ENCODE measurements around the gene BMP5. TPM values are rescaled to one million over a fixed set of nuclear protein-coding genes. Genes with fewer than 3 reads are reported as not detected.

BMP5 gene
- polyA plus RNA-seq, 1 donor from 2014 or later: 0.14 TPM

DNA sequence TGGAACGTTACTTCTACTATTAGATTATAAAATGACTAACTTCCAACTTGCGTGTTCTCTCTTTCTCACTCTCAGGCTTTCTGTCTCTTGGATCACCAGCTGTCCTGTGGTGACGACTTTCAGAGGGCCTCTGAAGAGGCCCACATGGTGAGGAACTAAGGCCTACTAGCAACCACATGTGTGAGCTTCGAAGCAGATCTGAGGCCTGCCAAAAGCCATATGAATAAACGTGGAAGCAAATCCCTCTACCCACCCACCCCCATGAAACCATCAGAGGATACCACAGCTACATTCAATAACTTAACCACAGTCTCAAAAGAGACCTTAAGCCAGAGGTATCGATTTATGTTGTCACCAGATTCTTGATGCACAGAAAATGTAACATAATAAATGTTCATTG, 13.5 kb upstream of the BMP5 start:
- Histone ChIP-seq H4K20me1 (ENCODE audit: insufficient read depth) (no peaks in the 10 kb centered on the region), H3K36me3 (ENCODE audit: insufficient read depth, low read length) (no peaks in the 10 kb centered on the region), H3K9me3 (ENCODE audit: low read length) (no peaks in the 10 kb centered on the region), H3K27ac (ENCODE audit: low read length) (no peak overlapping the region), H3F3A (ENCODE audit: insufficient read depth, low read length, poor library complexity, severe bottlenecking) (no peaks in the 10 kb centered on the region), H3K4me2 (ENCODE audit: low read length) (no peak overlapping the region), H3K27me3 (ENCODE audit: insufficient read depth, low read depth, low read length) (no peaks in the 10 kb centered on the region), H3K79me2 (replicated peaks; ENCODE audit: insufficient read depth, low read length) (no peaks in the 10 kb centered on the region), H3K9me2 (ENCODE audit: insufficient read depth, low read length) (no peaks in the 10 kb centered on the region), H3K4me3 (ENCODE audit: low read length) (no peak overlapping the region), H2AFZ (ENCODE audit: low read depth, low read length) (no peak overlapping the region), H3K9ac (ENCODE audit: low read length) (no peak overlapping the region)
- TF ChIP-seq TAF1 (IDR thresholded peaks at IDR 0.05; ENCODE audit: low read depth) (no peak), SMC3 (conservative IDR thresholded peaks at IDR 0.05; ENCODE audit: poor library complexity) (no peak), EP300 (conservative IDR thresholded peaks at IDR 0.05; ENCODE audit: poor library complexity, severe bottlenecking) (no peak), MXI1 (conservative IDR thresholded peaks at IDR 0.05; ENCODE audit: poor library complexity, severe bottlenecking) (no peak), EZH2 (IDR thresholded peaks at IDR 0.05; ENCODE audit: borderline replicate concordance, insufficient read depth, low read length, poor library complexity, severe bottlenecking) (no peak), POLR2AphosphoS5 (IDR thresholded peaks at IDR 0.05) (no peak), RAD21 (conservative IDR thresholded peaks at IDR 0.05) (no peak)
- TF ChIP-seq, protein P1, sequence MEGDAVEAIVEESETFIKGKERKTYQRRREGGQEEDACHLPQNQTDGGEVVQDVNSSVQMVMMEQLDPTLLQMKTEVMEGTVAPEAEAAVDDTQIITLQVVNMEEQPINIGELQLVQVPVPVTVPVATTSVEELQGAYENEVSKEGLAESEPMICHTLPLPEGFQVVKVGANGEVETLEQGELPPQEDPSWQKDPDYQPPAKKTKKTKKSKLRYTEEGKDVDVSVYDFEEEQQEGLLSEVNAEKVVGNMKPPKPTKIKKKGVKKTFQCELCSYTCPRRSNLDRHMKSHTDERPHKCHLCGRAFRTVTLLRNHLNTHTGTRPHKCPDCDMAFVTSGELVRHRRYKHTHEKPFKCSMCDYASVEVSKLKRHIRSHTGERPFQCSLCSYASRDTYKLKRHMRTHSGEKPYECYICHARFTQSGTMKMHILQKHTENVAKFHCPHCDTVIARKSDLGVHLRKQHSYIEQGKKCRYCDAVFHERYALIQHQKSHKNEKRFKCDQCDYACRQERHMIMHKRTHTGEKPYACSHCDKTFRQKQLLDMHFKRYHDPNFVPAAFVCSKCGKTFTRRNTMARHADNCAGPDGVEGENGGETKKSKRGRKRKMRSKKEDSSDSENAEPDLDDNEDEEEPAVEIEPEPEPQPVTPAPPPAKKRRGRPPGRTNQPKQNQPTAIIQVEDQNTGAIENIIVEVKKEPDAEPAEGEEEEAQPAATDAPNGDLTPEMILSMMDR (IDR thresholded peaks at IDR 0.05; ENCODE audit: poor library complexity, severe bottlenecking): no peak
- TF ChIP-seq, protein P2, sequence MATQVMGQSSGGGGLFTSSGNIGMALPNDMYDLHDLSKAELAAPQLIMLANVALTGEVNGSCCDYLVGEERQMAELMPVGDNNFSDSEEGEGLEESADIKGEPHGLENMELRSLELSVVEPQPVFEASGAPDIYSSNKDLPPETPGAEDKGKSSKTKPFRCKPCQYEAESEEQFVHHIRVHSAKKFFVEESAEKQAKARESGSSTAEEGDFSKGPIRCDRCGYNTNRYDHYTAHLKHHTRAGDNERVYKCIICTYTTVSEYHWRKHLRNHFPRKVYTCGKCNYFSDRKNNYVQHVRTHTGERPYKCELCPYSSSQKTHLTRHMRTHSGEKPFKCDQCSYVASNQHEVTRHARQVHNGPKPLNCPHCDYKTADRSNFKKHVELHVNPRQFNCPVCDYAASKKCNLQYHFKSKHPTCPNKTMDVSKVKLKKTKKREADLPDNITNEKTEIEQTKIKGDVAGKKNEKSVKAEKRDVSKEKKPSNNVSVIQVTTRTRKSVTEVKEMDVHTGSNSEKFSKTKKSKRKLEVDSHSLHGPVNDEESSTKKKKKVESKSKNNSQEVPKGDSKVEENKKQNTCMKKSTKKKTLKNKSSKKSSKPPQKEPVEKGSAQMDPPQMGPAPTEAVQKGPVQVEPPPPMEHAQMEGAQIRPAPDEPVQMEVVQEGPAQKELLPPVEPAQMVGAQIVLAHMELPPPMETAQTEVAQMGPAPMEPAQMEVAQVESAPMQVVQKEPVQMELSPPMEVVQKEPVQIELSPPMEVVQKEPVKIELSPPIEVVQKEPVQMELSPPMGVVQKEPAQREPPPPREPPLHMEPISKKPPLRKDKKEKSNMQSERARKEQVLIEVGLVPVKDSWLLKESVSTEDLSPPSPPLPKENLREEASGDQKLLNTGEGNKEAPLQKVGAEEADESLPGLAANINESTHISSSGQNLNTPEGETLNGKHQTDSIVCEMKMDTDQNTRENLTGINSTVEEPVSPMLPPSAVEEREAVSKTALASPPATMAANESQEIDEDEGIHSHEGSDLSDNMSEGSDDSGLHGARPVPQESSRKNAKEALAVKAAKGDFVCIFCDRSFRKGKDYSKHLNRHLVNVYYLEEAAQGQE (IDR thresholded peaks at IDR 0.05; ENCODE audit: borderline replicate concordance): no peak

DNA sequence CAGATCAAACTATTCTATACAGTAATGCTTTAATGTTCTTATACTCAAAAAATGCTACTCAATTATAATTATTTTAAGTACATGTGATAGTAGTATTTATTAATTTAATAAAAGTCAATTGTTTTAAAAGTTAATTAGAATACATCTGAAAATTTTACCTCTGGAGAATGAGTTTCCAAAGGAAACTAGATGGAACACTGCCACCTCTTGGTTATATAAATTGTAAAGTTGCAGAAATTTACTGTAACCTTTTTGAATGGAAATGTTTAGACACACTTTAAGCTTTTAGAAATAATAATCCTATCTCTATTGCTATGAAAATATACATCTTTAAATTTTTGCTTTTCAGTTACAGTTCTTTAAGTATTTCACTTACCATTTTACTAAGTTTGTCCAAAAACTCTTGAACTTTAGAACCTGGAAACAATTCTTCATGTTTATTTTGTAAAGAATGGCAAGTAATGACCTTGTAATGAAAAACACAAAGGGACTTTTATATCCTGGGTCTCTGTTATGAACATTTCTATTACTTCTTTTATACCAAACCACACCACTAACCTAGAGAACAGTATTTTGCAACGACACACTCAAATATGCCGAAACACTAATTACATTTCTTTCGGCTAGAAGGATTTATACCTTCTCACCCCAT, 10.9 kb upstream of the BMP5 start:
- H3K9ac ChIP-seq (ENCODE audit: low read length): no peak overlapping the region
- no peaks in the 10 kb centered on the region for H3K9me2 ChIP-seq (ENCODE audit: insufficient read depth, low read length)
- no peak overlapping the region for H3K27ac ChIP-seq (ENCODE audit: low read length)
- no peaks in the 10 kb centered on the region for H3K9me3 ChIP-seq (ENCODE audit: low read length)
- H3K4me2 ChIP-seq (ENCODE audit: low read length): no peak overlapping the region
- no peak overlapping the region for H3K4me3 ChIP-seq (ENCODE audit: low read length)
- no peak overlapping the region for H2AFZ ChIP-seq (ENCODE audit: low read depth, low read length)
- no peaks in the 10 kb centered on the region for H3K79me2 ChIP-seq (replicated peaks; ENCODE audit: insufficient read depth, low read length)
- H4K20me1 ChIP-seq (ENCODE audit: insufficient read depth): no peaks in the 10 kb centered on the region
- TF ChIP-seq RAD21 (conservative IDR thresholded peaks at IDR 0.05) (peak; percentile 72), MXI1 (conservative IDR thresholded peaks at IDR 0.05; ENCODE audit: poor library complexity, severe bottlenecking) (no peak), SMC3 (conservative IDR thresholded peaks at IDR 0.05; ENCODE audit: poor library complexity) (peak; percentile 78), TAF1 (IDR thresholded peaks at IDR 0.05; ENCODE audit: low read depth) (no peak)
- TF ChIP-seq, protein P2 (IDR thresholded peaks at IDR 0.05; ENCODE audit: borderline replicate concordance): no peak
- TF ChIP-seq, protein P1 (IDR thresholded peaks at IDR 0.05; ENCODE audit: poor library complexity, severe bottlenecking): peak; percentile 64
- no peaks in the 10 kb centered on the region for H3K36me3 ChIP-seq (ENCODE audit: insufficient read depth, low read length)
- no peaks in the 10 kb centered on the region for H3K27me3 ChIP-seq (ENCODE audit: insufficient read depth, low read depth, low read length)
- peaks cover 3% of the 10 kb centered on the region for H3F3A ChIP-seq (ENCODE audit: insufficient read depth, low read length, poor library complexity, severe bottlenecking)
